ENCODE measurements around the gene SEMA3F. TPM values are rescaled to one million over a fixed set of nuclear protein-coding genes. Genes with fewer than 3 reads are reported as not detected.

The SEMA3F gene
- total RNA-seq, 1 donor from 2014 or later: 78.1 TPM

- peaks cover 0 to 15% of the 10 kb centered on the region in 2 donors for H3K36me3 ChIP-seq
- peaks cover 8% of the 10 kb centered on the region for H3K4me1 ChIP-seq
- TF ChIP-seq POLR2AphosphoS5 (IDR thresholded peaks at IDR 0.05; ENCODE audit: insufficient read depth in 1 of 2, low read depth in 1 of 2) (peak in 1 of 2 donors; percentile 14), CTCF (IDR thresholded peaks at IDR 0.05) (no peak), POLR2A (IDR thresholded peaks at IDR 0.05) (no peak)
- H3K27me3 ChIP-seq: no peaks in the 10 kb centered on the region
- intact Hi-C loops (cut with DNase I): no loop called here
- DNase-seq (ENCODE audit: extremely low spot score in 2 of 2): no peak
- no peak overlapping the region for H3K27ac ChIP-seq
- H3K4me3 ChIP-seq: no peak overlapping the region
- H3K9me3 ChIP-seq: no peaks in the 10 kb centered on the region
Observed at GRCh38 chr3:50184242-50184978, 29.3 kb downstream of the SEMA3F start.

- Histone ChIP-seq H3K27ac (no peak overlapping the region), H3K4me3 (no peak overlapping the region), H3K27me3 (no peaks in the 10 kb centered on the region), H3K36me3 (peaks cover 0 to 15% of the 10 kb centered on the region in 2 donors), H3K4me1 (peaks cover 8% of the 10 kb centered on the region), H3K9me3 (no peaks in the 10 kb centered on the region)
- no peak for DNase-seq (ENCODE audit: extremely low spot score in 2 of 2)
- intact Hi-C loops (cut with DNase I): no loop called here
- no peak for TF ChIP-seq POLR2AphosphoS5 (IDR thresholded peaks at IDR 0.05; ENCODE audit: insufficient read depth in 1 of 2, low read depth in 1 of 2)
- no peak for TF ChIP-seq POLR2A (IDR thresholded peaks at IDR 0.05)
- TF ChIP-seq CTCF (IDR thresholded peaks at IDR 0.05): no peak
Observed at GRCh38 chr3:50185230-50185629, 30.1 kb downstream of the SEMA3F start.

DNA sequence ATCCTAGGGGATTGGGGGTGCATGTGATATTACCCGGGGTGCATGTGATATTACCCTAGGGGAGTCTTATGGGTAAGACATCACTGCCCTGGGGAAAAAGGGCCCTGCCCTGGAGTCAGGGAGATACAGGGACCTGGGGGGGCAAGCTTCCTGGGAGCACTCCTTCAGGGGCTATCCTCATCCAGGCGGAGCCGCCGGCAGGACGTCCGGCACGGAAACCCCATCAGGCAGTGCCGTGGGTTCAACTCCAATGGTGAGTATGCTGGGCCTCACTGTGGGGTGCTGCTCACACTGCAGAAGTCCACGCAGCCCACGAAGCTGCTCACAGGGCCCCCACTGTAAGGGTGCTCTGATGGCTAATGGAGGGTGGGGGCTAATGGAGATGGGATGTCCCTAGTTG lies 31.0 kb downstream of the SEMA3F start:
- TF ChIP-seq POLR2A (IDR thresholded peaks at IDR 0.05) (no peak), POLR2AphosphoS5 (IDR thresholded peaks at IDR 0.05; ENCODE audit: insufficient read depth in 1 of 2, low read depth in 1 of 2) (no peak), CTCF (IDR thresholded peaks at IDR 0.05) (no peak)
- no peak for DNase-seq (ENCODE audit: extremely low spot score in 2 of 2)

DNA sequence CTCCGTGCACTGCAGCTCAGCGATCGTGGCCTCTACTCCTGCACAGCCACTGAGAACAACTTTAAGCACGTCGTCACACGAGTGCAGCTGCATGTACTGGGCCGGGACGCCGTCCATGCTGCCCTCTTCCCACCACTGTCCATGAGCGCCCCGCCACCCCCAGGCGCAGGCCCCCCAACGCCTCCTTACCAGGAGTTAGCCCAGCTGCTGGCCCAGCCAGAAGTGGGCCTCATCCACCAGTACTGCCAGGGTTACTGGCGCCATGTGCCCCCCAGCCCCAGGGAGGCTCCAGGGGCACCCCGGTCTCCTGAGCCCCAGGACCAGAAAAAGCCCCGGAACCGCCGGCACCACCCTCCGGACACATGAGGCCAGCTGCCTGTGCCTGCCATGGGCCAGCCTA lies 32.6 kb downstream of the SEMA3F start:
- DNase-seq (ENCODE audit: extremely low spot score in 2 of 2): no peak
- Histone ChIP-seq H3K4me1 (peaks cover 10% of the 10 kb centered on the region), H3K36me3 (peaks cover 0 to 15% of the 10 kb centered on the region in 2 donors), H3K4me3 (no peak overlapping the region), H3K27me3 (no peaks in the 10 kb centered on the region), H3K27ac (no peak overlapping the region), H3K9me3 (no peaks in the 10 kb centered on the region)
- intact Hi-C loops (cut with DNase I): loop anchor here (2.0 kb wide), 1 partner anchor 67 kb away; no protein-coding TSS in a partner anchor
- TF ChIP-seq CTCF (IDR thresholded peaks at IDR 0.05) (no peak), POLR2AphosphoS5 (IDR thresholded peaks at IDR 0.05; ENCODE audit: insufficient read depth in 1 of 2, low read depth in 1 of 2) (no peak), POLR2A (IDR thresholded peaks at IDR 0.05) (no peak)

More for the DNA sequence above, 31.0 kb downstream of the SEMA3F start:
- H3K27me3 ChIP-seq: no peaks in the 10 kb centered on the region
- intact Hi-C loops (cut with DNase I): no loop called here
- no peaks in the 10 kb centered on the region for H3K9me3 ChIP-seq
- H3K36me3 ChIP-seq: peaks cover 0 to 15% of the 10 kb centered on the region in 2 donors
- H3K4me3 ChIP-seq: no peak overlapping the region
- H3K4me1 ChIP-seq: peaks cover 8% of the 10 kb centered on the region
- H3K27ac ChIP-seq: no peak overlapping the region

DNA sequence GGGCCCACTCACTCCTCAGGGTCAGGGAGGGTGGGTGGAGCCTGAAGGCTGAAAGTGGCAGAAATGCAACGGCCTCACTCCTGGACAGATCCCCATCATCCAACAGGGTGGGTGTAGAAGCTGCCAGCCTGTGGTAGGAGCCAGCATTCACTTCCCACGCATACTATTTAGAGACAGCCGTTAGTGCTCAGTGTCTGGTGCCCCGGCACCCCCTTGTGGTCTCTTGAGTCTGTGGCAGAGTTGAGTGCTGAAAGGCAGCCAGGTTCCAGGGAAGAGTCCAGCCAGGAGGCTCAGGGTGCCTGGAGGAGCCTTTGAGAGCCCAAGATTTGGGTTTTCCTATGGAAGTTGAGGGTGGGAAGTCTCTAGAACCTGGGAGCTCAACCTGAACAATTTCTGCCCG lies 34.1 kb downstream of the SEMA3F start:
- H3K4me1 ChIP-seq: peaks cover 25% of the 10 kb centered on the region

More for the DNA sequence above, 34.1 kb downstream of the SEMA3F start:
- Histone ChIP-seq H3K27ac (no peak overlapping the region), H3K27me3 (peaks cover 7% of the 10 kb centered on the region), H3K4me3 (no peak overlapping the region), H3K9me3 (no peaks in the 10 kb centered on the region), H3K36me3 (peaks cover 0 to 15% of the 10 kb centered on the region in 2 donors)
- TF ChIP-seq CTCF (IDR thresholded peaks at IDR 0.05) (peak; percentile 58 to 67 (median 60)), POLR2A (IDR thresholded peaks at IDR 0.05) (no peak), POLR2AphosphoS5 (IDR thresholded peaks at IDR 0.05; ENCODE audit: insufficient read depth in 1 of 2, low read depth in 1 of 2) (peak; percentile 20 to 31)
- intact Hi-C loops (cut with DNase I): loop anchor here (2.0 kb wide), 1 partner anchor 68 kb away; no protein-coding TSS in a partner anchor
- DNase-seq (ENCODE audit: extremely low spot score in 2 of 2): no peak
